Measurements from ENCODE around the gene GTF3A. TPM values are rescaled to one million over a fixed set of nuclear protein-coding genes. Genes with fewer than 3 reads are reported as not detected.

Gene GTF3A
- total RNA-seq, 1 experiment from 2014 or later: 304 TPM

- no peak for DNase-seq (ENCODE audit: low read depth, low spot score)
- in situ Hi-C loops (cut with HindIII; ENCODE audit: low pct_unique_long_range_greater_than_20kb, low sequenced_read_pairs): no loop called here
These were observed 45.8 kb downstream of the GTF3A start for GRCh38 chr13:27470075-27470820.

GRCh38 chr13:27472441-27472840, 48.0 kb downstream of the GTF3A start:
- DNase-seq (ENCODE audit: low read depth, low spot score): no peak
- in situ Hi-C loops (cut with HindIII; ENCODE audit: low pct_unique_long_range_greater_than_20kb, low sequenced_read_pairs): no loop called here

- in situ Hi-C loops (cut with HindIII; ENCODE audit: low pct_unique_long_range_greater_than_20kb, low sequenced_read_pairs): no loop called here
These were observed 48.5 kb downstream of the GTF3A start for GRCh38 chr13:27472941-27473340.

GRCh38 chr13:27474751-27475268, 50.4 kb downstream of the GTF3A start:
- no peak for DNase-seq (ENCODE audit: low read depth, low spot score)
- in situ Hi-C loops (cut with HindIII; ENCODE audit: low pct_unique_long_range_greater_than_20kb, low sequenced_read_pairs): no loop called here

More at GRCh38 chr13:27472941-27473340, 48.5 kb downstream of the GTF3A start:
- DNase-seq (ENCODE audit: low read depth, low spot score): no peak

- DNase-seq (ENCODE audit: low read depth, low spot score): no peak
- in situ Hi-C loops (cut with HindIII; ENCODE audit: low pct_unique_long_range_greater_than_20kb, low sequenced_read_pairs): no loop called here
These were observed 52.7 kb downstream of the GTF3A start for GRCh38 chr13:27476943-27477703.

GRCh38 chr13:27481766-27482165, 57.3 kb downstream of the GTF3A start:
- peak; percentile 79 for DNase-seq (ENCODE audit: low read depth, low spot score)

GRCh38 chr13:27482983-27483382, 58.6 kb downstream of the GTF3A start:
- in situ Hi-C loops (cut with HindIII; ENCODE audit: low pct_unique_long_range_greater_than_20kb, low sequenced_read_pairs): no loop called here
- no peak for DNase-seq (ENCODE audit: low read depth, low spot score)

More at GRCh38 chr13:27481766-27482165, 57.3 kb downstream of the GTF3A start:
- in situ Hi-C loops (cut with HindIII; ENCODE audit: low pct_unique_long_range_greater_than_20kb, low sequenced_read_pairs): no loop called here

- in situ Hi-C loops (cut with HindIII; ENCODE audit: low pct_unique_long_range_greater_than_20kb, low sequenced_read_pairs): no loop called here
- no peak for DNase-seq (ENCODE audit: low read depth, low spot score)
These were observed 59.0 kb downstream of the GTF3A start for GRCh38 chr13:27483421-27483820.

Small RNA genes lying within 50 kb of the gene (small RNA-seq; reads per million reads assigned to genes)
- gene RNY1P1: 0 to 0.05 reads per million in 2 experiments

Other genes with a start within 250 kb of the GTF3A start
- 1,344 and 1,559 TPM in 2 replicates for gene RPL21, start 173.1 kb upstream of the GTF3A start, total RNA-seq (2014; rRNA removed; shearing (Covaris generic))
- gene RASL11A, start 153.8 kb upstream of the GTF3A start, total RNA-seq (2014; rRNA removed; shearing (Covaris generic)): 0.27 and 1.7 TPM in 2 replicates
- gene MTIF3, start 25.9 kb downstream of the GTF3A start, total RNA-seq (2014; rRNA removed; shearing (Covaris generic)): 66.0 and 70.2 TPM in 2 replicates
- gene LNX2, start 195.9 kb downstream of the GTF3A start, total RNA-seq (2014; rRNA removed; shearing (Covaris generic)): 13.4 and 14.8 TPM in 2 replicates
- 205 and 213 TPM in 2 replicates for gene POLR1D, start 197.3 kb downstream of the GTF3A start, total RNA-seq (2014; rRNA removed; shearing (Covaris generic))

Measured in SK-MEL-5 (cell line).